Measurements from ENCODE around the gene IMPA2.

- TF ChIP-seq, protein P1, sequence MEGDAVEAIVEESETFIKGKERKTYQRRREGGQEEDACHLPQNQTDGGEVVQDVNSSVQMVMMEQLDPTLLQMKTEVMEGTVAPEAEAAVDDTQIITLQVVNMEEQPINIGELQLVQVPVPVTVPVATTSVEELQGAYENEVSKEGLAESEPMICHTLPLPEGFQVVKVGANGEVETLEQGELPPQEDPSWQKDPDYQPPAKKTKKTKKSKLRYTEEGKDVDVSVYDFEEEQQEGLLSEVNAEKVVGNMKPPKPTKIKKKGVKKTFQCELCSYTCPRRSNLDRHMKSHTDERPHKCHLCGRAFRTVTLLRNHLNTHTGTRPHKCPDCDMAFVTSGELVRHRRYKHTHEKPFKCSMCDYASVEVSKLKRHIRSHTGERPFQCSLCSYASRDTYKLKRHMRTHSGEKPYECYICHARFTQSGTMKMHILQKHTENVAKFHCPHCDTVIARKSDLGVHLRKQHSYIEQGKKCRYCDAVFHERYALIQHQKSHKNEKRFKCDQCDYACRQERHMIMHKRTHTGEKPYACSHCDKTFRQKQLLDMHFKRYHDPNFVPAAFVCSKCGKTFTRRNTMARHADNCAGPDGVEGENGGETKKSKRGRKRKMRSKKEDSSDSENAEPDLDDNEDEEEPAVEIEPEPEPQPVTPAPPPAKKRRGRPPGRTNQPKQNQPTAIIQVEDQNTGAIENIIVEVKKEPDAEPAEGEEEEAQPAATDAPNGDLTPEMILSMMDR (IDR thresholded peaks at IDR 0.05), result no peak
- no peak for TF ChIP-seq EP300 (IDR thresholded peaks at IDR 0.05)
- TF ChIP-seq POLR2AphosphoS5 (IDR thresholded peaks at IDR 0.05), result no peak
- no peak for TF ChIP-seq POLR2A (IDR thresholded peaks at IDR 0.05)
Measured at GRCh38 chr18:12000072-12000659, 18.9 kb downstream of the IMPA2 start.

Data from gastroesophageal sphincter (tissue), 3 donors.